Astrocyte (in vitro differentiated cells and primary cell): Measurements from ENCODE around the gene BORCS5. TPM values are rescaled to one million over a fixed set of nuclear protein-coding genes. Genes with fewer than 3 reads are reported as not detected.

ENCODE experiments used
- DNase-seq: peaks from one replicate; pipeline ENCODE4 v3.0.0-alpha.2; 2010; ENCODE audit warnings: low read depth
- FAIRE-seq: peaks from 2 replicates; lab custom pipeline; 2011; peaks lifted over from hg19 to GRCh38; lab: Jason Lieb, UNC
- H2AFZ ChIP-seq: 2 replicates; pipeline ENCODE4 v1.6.0; 2012; ENCODE audit warnings: low read depth, low read length, inconsistent platforms
- H3K27ac ChIP-seq: 2 replicates; pipeline ENCODE4 v1.5.1; 2011; ENCODE audit warnings: low read depth, low read length, inconsistent platforms
- H3K27me3 ChIP-seq: 2 replicates; pipeline ENCODE4 v1.6.0; 2011; ENCODE audit warnings: low read length, inconsistent platforms; ENCODE audit not compliant: insufficient read depth
- H3K36me3 ChIP-seq: 2 replicates; pipeline ENCODE4 v1.5.1; 2011; ENCODE audit warnings: low read length, inconsistent platforms; ENCODE audit not compliant: insufficient read depth
- H3K4me1 ChIP-seq: 2 replicates; pipeline ENCODE4 v1.5.1; 2011; ENCODE audit warnings: low read length, inconsistent platforms; ENCODE audit not compliant: insufficient read depth
- H3K4me2 ChIP-seq: 2 replicates; pipeline ENCODE4 v1.6.0; 2012; ENCODE audit warnings: low read length, inconsistent platforms
- H3K4me3 ChIP-seq: 2 replicates; pipeline ENCODE4 v1.5.1; 2011; ENCODE audit warnings: low read depth, mild to moderate bottlenecking, low read length, inconsistent platforms; ENCODE audit not compliant: insufficient read depth
- H3K79me2 ChIP-seq: 2 replicates; pipeline ENCODE4 v1.6.0; 2012; ENCODE audit warnings: mild to moderate bottlenecking, low read length, inconsistent platforms; ENCODE audit not compliant: insufficient read depth
- H3K9ac ChIP-seq: 2 replicates; pipeline ENCODE4 v1.6.0; 2012; ENCODE audit warnings: mild to moderate bottlenecking, low read length, inconsistent platforms
- H3K9me3 ChIP-seq: 2 replicates; pipeline ENCODE4 v1.5.1; 2012; ENCODE audit warnings: low read depth, mild to moderate bottlenecking, low read length, inconsistent platforms; ENCODE audit not compliant: insufficient read depth
- H4K20me1 ChIP-seq: 2 replicates; pipeline ENCODE4 v1.6.0; 2012; ENCODE audit warnings: low read length, inconsistent platforms; ENCODE audit not compliant: insufficient read depth
- H3K27ac Mint-ChIP-seq: one replicate; pipeline ENCODE4 v1.8.0; 2021; ENCODE audit warnings: mild to moderate bottlenecking, mixed read lengths; ENCODE audit not compliant: unreplicated experiment
- H3K27me3 Mint-ChIP-seq: one replicate; pipeline ENCODE4 v1.8.0; 2021; ENCODE audit warnings: low read depth, mixed read lengths; ENCODE audit not compliant: unreplicated experiment
- H3K36me3 Mint-ChIP-seq: one replicate; pipeline ENCODE4 v1.8.0; 2021; ENCODE audit warnings: low read depth, mixed read lengths; ENCODE audit not compliant: unreplicated experiment
- H3K4me1 Mint-ChIP-seq: one replicate; pipeline ENCODE4 v1.8.0; 2021; ENCODE audit warnings: low read depth, mixed read lengths; ENCODE audit not compliant: unreplicated experiment
- H3K4me3 Mint-ChIP-seq: one replicate; pipeline ENCODE4 v1.8.0; 2021; ENCODE audit warnings: mild to moderate bottlenecking, moderate library complexity, mixed read lengths; ENCODE audit not compliant: unreplicated experiment
- H3K9me3 Mint-ChIP-seq: one replicate; pipeline ENCODE4 v1.8.0; 2021; ENCODE audit warnings: mild to moderate bottlenecking, mixed read lengths; ENCODE audit not compliant: unreplicated experiment
- CTCF ChIP-seq: IDR thresholded peaks from 2 replicates; pipeline ENCODE4 v1.5.1; 2011; ENCODE audit warnings: low read depth, mild to moderate bottlenecking, inconsistent platforms, low read length, moderate library complexity; ENCODE audit not compliant: insufficient read depth
- EZH2 ChIP-seq: IDR thresholded peaks from 2 replicates; pipeline ENCODE4 v1.6.1; 2012; ENCODE audit warnings: mild to moderate bottlenecking, low read length, inconsistent platforms; ENCODE audit not compliant: insufficient read depth
- total RNA-seq: library from RNA; stranded (reverse); gene quantifications from 2 replicates; pipeline ENCODE4 v1.2.1, GENCODE V29; 2021

BORCS5 gene
- total RNA-seq, 1 donor from 2014 or later = 8.1 TPM

DNA sequence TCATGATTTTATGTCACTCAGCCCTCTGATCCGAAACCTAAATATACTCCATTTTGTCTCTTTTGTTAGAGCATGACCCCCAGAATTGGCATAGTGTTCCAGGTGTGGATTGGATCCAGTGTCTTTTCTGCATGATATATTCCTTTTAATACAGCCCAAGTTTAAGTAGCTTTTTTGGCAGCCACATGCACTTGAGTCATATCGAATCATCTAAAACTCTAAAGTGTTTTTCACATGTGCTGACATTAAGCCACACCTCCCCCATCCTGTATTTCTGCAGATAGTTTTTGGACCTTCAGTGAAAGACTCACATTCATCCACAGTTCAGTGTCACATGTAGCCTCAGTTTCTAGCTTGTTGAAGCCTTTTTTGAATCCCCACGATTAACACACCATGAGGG, 30.6 kb downstream of the BORCS5 start:
- DNase-seq (peak; percentile 68), FAIRE-seq (peak; percentile 86)
- H2AFZ ChIP-seq = no peak overlapping the region
- no peaks in the 10 kb centered on the region for H3K36me3 ChIP-seq
- no peak overlapping the region for H3K4me3 ChIP-seq
- H3K4me1 Mint-ChIP-seq = peaks cover 21% of the 10 kb centered on the region
- peaks cover 3% of the 10 kb centered on the region for H3K36me3 Mint-ChIP-seq
- H3K4me3 Mint-ChIP-seq = no peak overlapping the region
- H3K9ac ChIP-seq = no peak overlapping the region
- H3K79me2 ChIP-seq = no peaks in the 10 kb centered on the region
- H3K9me3 ChIP-seq = no peaks in the 10 kb centered on the region
- TF ChIP-seq CTCF = no peak
- no peak for TF ChIP-seq EZH2
- peak overlapping the region; percentile 38 for H3K4me2 ChIP-seq
- no peaks in the 10 kb centered on the region for H3K27me3 Mint-ChIP-seq
- no peaks in the 10 kb centered on the region for H3K9me3 Mint-ChIP-seq
- H3K27me3 ChIP-seq = no peaks in the 10 kb centered on the region
- H3K4me1 ChIP-seq = peaks cover 14% of the 10 kb centered on the region
- no peak overlapping the region for H3K27ac ChIP-seq
- H4K20me1 ChIP-seq = no peaks in the 10 kb centered on the region
- no peak overlapping the region for H3K27ac Mint-ChIP-seq

- no peak for TF ChIP-seq EZH2
- no peak for TF ChIP-seq CTCF
- H3K36me3 ChIP-seq = no peaks in the 10 kb centered on the region
- Mint-ChIP-seq H3K4me1 (peaks cover 3% of the 10 kb centered on the region), H3K27ac (no peak overlapping the region), H3K4me3 (no peak overlapping the region), H3K9me3 (no peaks in the 10 kb centered on the region), H3K27me3 (no peaks in the 10 kb centered on the region), H3K36me3 (peaks cover 5% of the 10 kb centered on the region)
- FAIRE-seq = no peak
- peaks cover 7% of the 10 kb centered on the region for H3K4me1 ChIP-seq
- H3K4me2 ChIP-seq = no peak overlapping the region
- DNase-seq = no peak
- H3K27ac ChIP-seq = no peak overlapping the region
- no peaks in the 10 kb centered on the region for H4K20me1 ChIP-seq
- H3K79me2 ChIP-seq = no peaks in the 10 kb centered on the region
- H3K4me3 ChIP-seq = no peak overlapping the region
- H3K9me3 ChIP-seq = no peaks in the 10 kb centered on the region
- H3K27me3 ChIP-seq = no peaks in the 10 kb centered on the region
- no peak overlapping the region for H2AFZ ChIP-seq
- no peak overlapping the region for H3K9ac ChIP-seq
Measured at GRCh38 chr12:12392413-12392812, 35.5 kb downstream of the BORCS5 start.

DNA sequence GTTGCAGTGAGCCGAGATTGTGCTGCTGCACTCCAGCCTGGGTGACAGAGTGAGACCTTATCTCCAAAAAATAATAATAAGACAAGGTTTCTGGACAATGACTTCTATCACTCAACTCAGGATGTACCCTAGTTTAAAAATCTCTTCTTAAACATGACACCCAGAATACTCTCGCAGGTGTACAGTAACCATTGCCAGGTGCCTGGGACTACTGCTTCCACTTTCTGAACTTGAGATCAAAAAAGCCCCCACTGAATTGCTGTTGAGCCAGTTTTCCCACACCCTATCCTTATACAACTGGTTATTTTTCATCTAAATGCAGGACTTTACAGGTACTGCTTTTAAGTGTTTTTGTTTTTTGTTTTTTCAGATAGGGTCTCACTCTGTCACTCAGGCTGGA, 36.3 kb downstream of the BORCS5 start:
- DNase-seq = no peak
- H3K36me3 ChIP-seq = no peaks in the 10 kb centered on the region
- Mint-ChIP-seq H3K27me3 (no peaks in the 10 kb centered on the region), H3K4me1 (peaks cover 3% of the 10 kb centered on the region), H3K36me3 (peaks cover 5% of the 10 kb centered on the region), H3K9me3 (no peaks in the 10 kb centered on the region), H3K4me3 (no peak overlapping the region), H3K27ac (no peak overlapping the region)
- no peak overlapping the region for H3K9ac ChIP-seq
- H2AFZ ChIP-seq = no peak overlapping the region
- no peaks in the 10 kb centered on the region for H4K20me1 ChIP-seq
- H3K9me3 ChIP-seq = no peaks in the 10 kb centered on the region
- no peaks in the 10 kb centered on the region for H3K79me2 ChIP-seq
- H3K27ac ChIP-seq = no peak overlapping the region
- no peaks in the 10 kb centered on the region for H3K27me3 ChIP-seq
- TF ChIP-seq CTCF (no peak), EZH2 (no peak)
- H3K4me1 ChIP-seq = peaks cover 10% of the 10 kb centered on the region
- H3K4me3 ChIP-seq = no peak overlapping the region
- FAIRE-seq = no peak
- H3K4me2 ChIP-seq = no peak overlapping the region
